ENCODE data around the gene COP1.

The COP1 gene

DNA sequence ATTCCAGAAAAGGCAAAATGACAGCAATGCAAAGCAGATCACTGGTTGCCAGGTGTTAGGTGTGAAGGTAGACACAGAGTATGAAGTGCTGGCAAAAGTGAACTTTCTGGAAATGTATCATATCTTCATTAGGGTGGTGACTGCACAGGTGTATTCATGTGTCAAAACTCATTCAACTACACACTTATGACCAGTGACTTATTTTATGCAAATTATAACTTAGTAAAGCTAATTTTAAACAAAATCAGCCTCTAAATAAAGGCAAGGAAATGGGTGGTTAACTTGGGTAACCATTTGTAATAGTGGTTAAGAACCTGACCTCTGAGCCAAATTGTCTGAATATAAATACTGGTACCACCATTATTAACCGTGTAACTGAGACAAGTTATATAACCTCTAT is 7.4 kb downstream of the COP1 start:
- no peak for DNase-seq (ENCODE audit: low spot score)

DNA sequence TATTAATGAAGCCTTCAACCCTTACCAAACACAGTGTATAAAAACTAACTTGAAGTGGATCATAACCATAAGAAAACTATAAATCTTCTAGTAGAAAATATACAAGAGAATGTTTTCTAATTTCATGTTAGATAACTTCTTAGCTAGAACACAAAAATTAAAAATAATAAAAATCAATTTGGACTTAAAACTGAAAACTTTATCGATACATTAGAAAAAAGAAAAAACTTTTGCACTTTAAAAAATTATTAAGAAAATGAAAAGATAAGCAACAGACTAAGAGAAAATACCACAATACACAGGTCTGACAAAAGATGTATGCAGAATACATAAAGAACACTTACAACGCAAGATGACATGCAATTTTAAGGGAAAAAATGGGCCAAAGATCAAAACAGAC is 8.7 kb downstream of the COP1 start:
- no peak for DNase-seq (ENCODE audit: low spot score)

- DNase-seq (ENCODE audit: low spot score): no peak
Observed at GRCh38 chr1:176196728-176197127, 10.4 kb downstream of the COP1 start.

GRCh38 chr1:176195547-176195946 is 11.5 kb downstream of the COP1 start:
- no peak for DNase-seq (ENCODE audit: low spot score)

- no peak for DNase-seq (ENCODE audit: low spot score)
Observed at GRCh38 chr1:176193663-176194062, 13.4 kb downstream of the COP1 start.

DNA sequence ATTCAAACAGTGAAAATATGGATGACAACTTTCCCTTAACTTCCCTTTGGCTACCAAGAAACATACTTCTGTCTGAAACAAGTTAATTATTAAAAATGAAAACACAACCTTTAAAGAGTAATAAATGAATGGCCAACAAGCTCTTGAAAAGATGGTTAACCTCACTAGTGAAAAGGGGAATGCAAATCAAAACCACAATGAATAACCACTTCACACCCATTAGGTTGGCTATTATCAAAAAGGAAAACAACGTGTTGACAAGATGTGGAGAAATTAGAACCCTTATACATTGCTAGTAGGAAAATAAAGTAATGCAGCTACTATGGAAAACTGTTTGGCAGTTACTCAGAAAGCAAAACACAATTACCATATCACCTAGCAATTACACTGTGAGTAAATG is 14.1 kb downstream of the COP1 start:
- no peak for DNase-seq (ENCODE audit: low spot score)

DNA sequence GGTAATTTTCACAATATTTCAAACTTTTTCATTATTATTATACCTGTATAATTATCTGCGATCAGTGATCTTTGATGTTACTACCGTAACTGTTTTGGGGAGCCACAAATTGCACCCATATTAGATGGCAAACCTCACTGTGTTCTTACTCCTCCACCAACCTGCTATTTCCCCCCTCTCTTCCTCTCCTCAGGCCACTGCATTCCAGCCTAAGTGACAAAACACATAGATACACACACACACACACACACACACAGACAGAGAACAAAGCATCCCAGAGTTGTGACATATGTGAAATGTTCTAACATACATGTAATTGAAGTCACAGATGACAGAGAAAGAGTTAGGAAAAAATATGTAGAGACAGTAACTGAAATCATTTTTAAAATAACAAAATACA is 18.5 kb downstream of the COP1 start:
- no peak for DNase-seq (ENCODE audit: low spot score)

- no peak for DNase-seq (ENCODE audit: low spot score)
Observed at GRCh38 chr1:176187001-176187400, 20.1 kb downstream of the COP1 start.

GRCh38 chr1:176183618-176184017 is 23.5 kb downstream of the COP1 start:
- DNase-seq (ENCODE audit: low spot score): no peak

GRCh38 chr1:176178316-176178715 is 28.8 kb downstream of the COP1 start:
- no peak for DNase-seq (ENCODE audit: low spot score)

DNA sequence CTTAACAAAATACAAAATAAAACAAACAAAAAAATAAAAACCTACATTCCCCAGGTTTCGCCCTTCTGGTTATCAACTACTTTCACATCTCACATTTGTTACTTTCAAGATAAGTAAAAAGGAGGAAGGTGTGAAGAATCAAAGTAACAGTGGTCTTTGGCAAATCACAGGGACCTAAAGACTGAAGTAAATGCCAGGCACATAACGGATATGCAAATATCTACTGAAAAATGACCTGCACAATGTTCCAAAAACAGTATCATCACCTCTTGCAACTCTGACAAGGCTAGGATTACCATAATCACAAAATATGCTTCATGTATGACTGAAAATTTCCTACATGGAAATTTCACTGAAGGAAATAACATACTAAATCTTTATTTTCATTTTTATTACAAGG is 29.3 kb downstream of the COP1 start:
- no peak for DNase-seq (ENCODE audit: low spot score)

GRCh38 chr1:176174108-176174507 is 33.0 kb downstream of the COP1 start:
- no peak for DNase-seq (ENCODE audit: low spot score)

- no peak for DNase-seq (ENCODE audit: low spot score)
Observed at GRCh38 chr1:176172215-176172614, 34.9 kb downstream of the COP1 start.

DNA sequence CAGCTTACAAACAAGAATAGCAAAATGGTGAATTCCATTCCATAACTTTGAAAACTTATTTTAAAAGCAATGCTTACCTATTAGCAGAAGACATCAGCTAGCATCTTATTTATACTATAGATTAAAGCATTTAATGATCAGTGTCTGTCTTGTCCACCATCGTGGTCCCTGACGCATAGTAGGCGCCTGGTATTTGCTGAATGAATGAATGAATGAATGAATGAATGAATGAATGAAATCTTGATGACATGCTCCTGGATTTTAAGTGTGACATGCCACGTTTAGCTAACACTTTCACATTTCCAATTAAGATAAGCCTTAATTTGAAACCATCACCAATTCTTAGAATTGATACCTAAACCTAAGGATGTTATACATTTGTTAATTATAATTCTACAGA is 39.9 kb downstream of the COP1 start:
- DNase-seq (ENCODE audit: low spot score): no peak

GRCh38 chr1:176165573-176165972 is 41.5 kb downstream of the COP1 start:
- no peak for DNase-seq (ENCODE audit: low spot score)

GRCh38 chr1:176164014-176164678 is 42.9 kb downstream of the COP1 start:
- no peak for DNase-seq (ENCODE audit: low spot score)

DNA sequence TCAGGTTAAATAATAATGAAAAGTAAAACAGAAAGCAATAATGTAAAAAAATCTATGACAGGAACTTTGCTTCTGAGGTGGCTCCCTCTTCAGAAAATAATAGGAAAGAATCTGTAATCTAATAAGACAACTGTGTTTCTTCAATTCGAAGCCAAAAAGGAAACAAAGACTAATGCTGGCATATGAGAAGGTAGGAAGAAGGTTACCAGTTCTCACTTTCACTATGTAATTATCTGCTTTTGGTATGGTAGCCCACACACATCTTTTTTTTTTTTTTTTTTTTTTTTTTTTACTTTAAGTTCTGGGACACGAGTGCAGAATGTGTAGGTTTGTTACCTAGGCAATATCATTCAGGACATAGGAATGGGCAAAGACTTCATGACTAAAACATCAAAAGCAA is 47.1 kb downstream of the COP1 start:
- DNase-seq (ENCODE audit: low spot score): no peak

- DNase-seq (ENCODE audit: low spot score): no peak
Observed at GRCh38 chr1:176157995-176158394, 49.1 kb downstream of the COP1 start.

DNA sequence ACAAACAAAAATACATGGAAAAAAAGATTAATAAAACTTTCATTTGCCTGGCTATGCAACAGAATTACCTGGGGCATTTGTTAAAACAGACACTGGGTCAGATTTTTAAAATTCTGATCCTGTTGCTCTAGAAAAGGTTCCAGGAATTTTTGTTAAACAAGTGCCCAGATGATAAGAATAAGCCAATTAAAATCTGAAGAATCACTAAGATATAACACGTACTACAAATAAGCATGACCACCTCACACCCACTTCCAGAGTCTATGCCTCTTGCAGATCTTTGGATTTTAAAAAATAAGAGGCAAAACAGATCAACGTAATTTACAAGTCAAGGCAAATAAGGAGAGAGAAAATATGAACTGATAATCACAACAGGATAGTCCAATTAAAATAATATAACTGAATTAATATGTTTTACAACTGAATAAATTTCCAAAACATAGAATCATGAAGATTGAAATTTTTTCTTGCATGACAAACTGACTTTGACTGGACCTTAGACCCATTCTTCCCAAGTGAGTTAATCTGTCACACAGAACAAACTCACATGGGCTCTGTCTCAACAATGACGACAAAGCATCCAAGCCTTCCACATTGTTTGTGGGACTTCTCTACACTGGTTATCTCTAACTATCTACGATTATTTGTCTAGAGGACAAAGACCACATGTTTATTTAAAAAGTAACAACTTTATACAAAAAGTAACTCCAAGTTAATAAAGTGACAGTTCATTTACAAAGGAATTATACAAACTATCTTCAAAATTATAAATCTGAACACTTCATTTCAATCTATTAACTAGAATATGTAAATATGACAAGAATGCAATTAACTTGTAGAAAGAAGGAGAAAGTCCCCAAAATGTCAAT is 56.9 kb downstream of the COP1 start:
- DNase-seq (ENCODE audit: low spot score): no peak

- DNase-seq (ENCODE audit: low spot score): no peak
Observed at GRCh38 chr1:176144526-176144925, 62.6 kb downstream of the COP1 start.

- no peak for DNase-seq (ENCODE audit: low spot score)
Observed at GRCh38 chr1:176142973-176143372, 64.1 kb downstream of the COP1 start.

DNA sequence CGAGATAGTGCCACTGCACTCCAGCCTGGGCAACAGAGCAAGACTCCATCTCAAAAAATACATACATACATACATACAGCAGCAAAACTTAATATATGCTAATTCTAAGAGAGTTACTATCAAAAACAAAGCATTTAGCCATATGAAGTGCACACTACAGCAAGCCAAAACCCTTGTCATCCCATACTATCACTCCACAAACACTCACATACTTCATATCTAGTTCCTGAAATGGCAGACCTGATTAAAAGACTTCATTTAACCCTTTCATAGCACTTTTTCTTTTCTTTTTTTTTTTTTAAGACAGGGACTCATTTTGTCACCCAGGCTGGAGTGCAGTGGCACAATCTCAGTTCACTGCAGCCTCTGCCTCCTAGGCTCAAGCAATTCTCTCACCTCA is 65.6 kb downstream of the COP1 start:
- no peak for DNase-seq (ENCODE audit: low spot score)

GRCh38 chr1:176136891-176137290 is 70.2 kb downstream of the COP1 start:
- DNase-seq (ENCODE audit: low spot score): no peak

- no peak for DNase-seq (ENCODE audit: low spot score)
Observed at GRCh38 chr1:176134666-176135065, 72.4 kb downstream of the COP1 start.
